GM12878 (cell line): ENCODE measurements around the gene FRRS1L. TPM values are rescaled to one million over a fixed set of nuclear protein-coding genes. Genes with fewer than 3 reads are reported as not detected.
"Not testable (repeated sequence)": the region's sequence is repeated elsewhere in the genome, so short reads cannot be mapped to it uniquely, and the experiment has no call there.

Experiments
- ATAC-seq: fragments of 200-7000 bp; cut with Tn5 transposase; 3 replicates; pipeline ENCODE4 v1.9.1; 2020; ENCODE audit warnings: mild to moderate bottlenecking, moderate library complexity
- BruUV-seq: library from RNA; stranded (reverse); fragments of 400-500 nt; replicated peaks from 2 replicates; lab custom pipeline; 2021; lab: Mats Ljungman, UMichigan
- CTCF ChIA-PET: fragments of 300-600 bp; sonication (Branson Sonifier 250); formaldehyde crosslinking; extraction: SDS; loops from one replicate; lab custom pipeline; 2021; ENCODE audit warnings: inconsistent platforms; lab: Yijun Ruan, JAX
- POLR2A ChIA-PET: fragments of 350-600 bp; formaldehyde crosslinking; extraction: SDS; loops from one replicate; lab custom pipeline; 2021; ENCODE audit warnings: inconsistent platforms; lab: Charles Lee
- RAD21 ChIA-PET: fragments of 300-600 bp; sonication (Branson Sonifier 250); formaldehyde crosslinking; loops from one replicate; lab custom pipeline; 2023; ENCODE audit warnings: antibody characterized with exemption; ENCODE audit not compliant: unreplicated experiment; lab: Charles Lee
- SMC1A ChIA-PET: fragments of 300-600 bp; sonication (Branson Sonifier 250); formaldehyde crosslinking; loops from one replicate; lab custom pipeline; 2023; ENCODE audit not compliant: unreplicated experiment, uncharacterized antibody; lab: Charles Lee
- DNase-seq: peaks from one replicate; pipeline ENCODE4 v3.0.0-alpha.2; 2011; ENCODE audit warnings: low read depth, low spot score
- FAIRE-seq: peaks from 3 replicates; lab custom pipeline; 2011; peaks lifted over from hg19 to GRCh38; lab: Jason Lieb, UNC
- H2AFZ ChIP-seq: 2 replicates; pipeline ENCODE4 v1.6.0; 2011; ENCODE audit warnings: low read depth, low read length, control low read depth; ENCODE audit not compliant: control insufficient read depth
- H3K27ac ChIP-seq: 2 replicates; pipeline ENCODE4 v1.5.1; 2011; ENCODE audit warnings: control low read depth; ENCODE audit not compliant: control insufficient read depth, insufficient read depth
- H3K27me3 ChIP-seq, 2 experiments: replicated peaks in 1 of 2; 2 replicates each; pipeline versions ENCODE4 v1.6.0 to v1.6.1; 2011; ENCODE audit warnings: low read length in 1 of 2; ENCODE audit not compliant: control insufficient read depth in 2 of 2, insufficient read depth in 2 of 2
- H3K36me3 ChIP-seq, 2 experiments: 2 replicates each; pipeline ENCODE4 v1.5.1; 2011; ENCODE audit warnings: low read length in 1 of 2; ENCODE audit not compliant: control insufficient read depth in 2 of 2, insufficient read depth in 2 of 2
- H3K4me1 ChIP-seq: 2 replicates; pipeline ENCODE4 v1.6.1; 2011; ENCODE audit warnings: mild to moderate bottlenecking, low read length, moderate library complexity, mixed read lengths; ENCODE audit not compliant: control insufficient read depth, insufficient read depth
- H3K4me2 ChIP-seq: 2 replicates; pipeline ENCODE4 v1.6.0; 2011; ENCODE audit warnings: control low read depth; ENCODE audit not compliant: control insufficient read depth, insufficient read depth
- H3K4me3 ChIP-seq: fragments of 200-600 bp; sonication (generic); 2 replicates; pipeline ENCODE4 v1.5.1; 2016
- H3K79me2 ChIP-seq: 2 replicates; pipeline ENCODE4 v1.6.0; 2011; ENCODE audit warnings: low read length; ENCODE audit not compliant: control insufficient read depth, insufficient read depth
- H3K9ac ChIP-seq: 2 replicates; pipeline ENCODE4 v1.8.0; 2011; ENCODE audit warnings: low read length, control low read depth, mixed read lengths; ENCODE audit not compliant: control insufficient read depth, insufficient read depth
- H3K9me3 ChIP-seq: replicated peaks from 3 replicates; pipeline ENCODE4 v1.5.1; 2011; ENCODE audit warnings: mild to moderate bottlenecking, low read length; ENCODE audit not compliant: control insufficient read depth, insufficient read depth
- H4K20me1 ChIP-seq: 2 replicates; pipeline ENCODE4 v1.6.0; 2011; ENCODE audit not compliant: control insufficient read depth, insufficient read depth
- CREM ChIP-seq: IDR thresholded peaks from 2 replicates; pipeline ENCODE4 v1.6.1; 2014; ENCODE audit warnings: antibody characterized with exemption, low read depth
- HDAC2 ChIP-seq: fragments of 200-600 bp; sonication (generic); IDR thresholded peaks from 2 replicates; pipeline ENCODE4 v1.6.1; 2017
- KDM1A ChIP-seq: fragments of 200-600 bp; sonication (generic); IDR thresholded peaks from 2 replicates; pipeline ENCODE4 v1.6.1; 2016; ENCODE audit warnings: borderline replicate concordance
- MEF2B ChIP-seq: fragments of 450-650 bp; IDR thresholded peaks from 2 replicates; pipeline ENCODE4 v1.6.1; 2018; ENCODE audit warnings: mild to moderate bottlenecking, moderate library complexity; ENCODE audit not compliant: partially characterized antibody, poor library complexity, severe bottlenecking
- STAT3 ChIP-seq: IDR thresholded peaks from 2 replicates; pipeline ENCODE4 v1.6.1; 2011; ENCODE audit warnings: low read depth, low read length, improper control_type of control experiment
- TARDBP ChIP-seq: IDR thresholded peaks from 2 replicates; pipeline ENCODE4 v1.6.1; 2016; ENCODE audit warnings: borderline replicate concordance
- TCF12 ChIP-seq: IDR thresholded peaks from 2 replicates; pipeline ENCODE4 v1.6.1; 2011; ENCODE audit warnings: low read depth, mild to moderate bottlenecking, low read length
- TCF7 ChIP-seq: IDR thresholded peaks from 2 replicates; pipeline ENCODE4 v1.6.1; 2014; ENCODE audit warnings: antibody characterized with exemption, borderline replicate concordance
- YBX1 ChIP-seq: fragments of 450-650 bp; IDR thresholded peaks from 2 replicates; pipeline ENCODE4 v1.6.1; 2016; ENCODE audit warnings: antibody characterized with exemption
- ZZZ3 ChIP-seq: IDR thresholded peaks from 2 replicates; pipeline ENCODE4 v1.6.1; 2011; ENCODE audit warnings: low read depth; ENCODE audit not compliant: control insufficient read depth, insufficient read length
- WGBS: methylation state at CpG from one replicate; pipeline ENCODE4 v1.1.6; 2016; ENCODE audit warnings: low lambda C conversion rate; ENCODE audit not compliant: insufficient replicate concordance, insufficient coverage; ENCODE audit errors: missing lambda C conversion rate; 5-methylcytosine and 5-hydroxymethylcytosine counted together
- in situ Hi-C: fragments of 300-500 bp; cut with MboI; formaldehyde crosslinking; loops from 9 replicates; pipeline ENCODE4 v1.14.3; 2018; ENCODE audit warnings: mixed read lengths
- intact Hi-C: fragments of 100-400 bp; cut with micrococcal nuclease; formaldehyde crosslinking; loops from one replicate; pipeline ENCODE4 v1.14.2; 2022; ENCODE audit not compliant: unreplicated experiment
- polyA plus RNA-seq, 11 experiments: library from polyadenylated mRNA; depleted of rRNA in 4 of 11; unstranded in 6 of 11; stranded (reverse) in 5 of 11; fragments of >200 nt; fragmentation: Nextera tagmentation in 4 of 11; fragmentation: Illumina TruSeq in 1 of 11; extraction: Ambion mirVana in 4 of 11; extraction: Trizol in 1 of 11; gene quantifications; 1 replicate in 1 of 11; 2 replicates in 10 of 11; pipeline versions ENCODE4 v1.2.1 to v1.2.3, GENCODE V29; 2011 to 2016; ENCODE audit warnings: inconsistent platforms in 2 of 11, missing spikeins in 2 of 11, low read depth in 1 of 11
- total RNA-seq, 4 experiments: library from RNA; depleted of rRNA in 3 of 4; stranded (reverse); fragments of >200 nt in 3 of 4; fragmentation: Illumina TruSeq in 1 of 4; extraction: Trizol in 1 of 4; gene quantifications; 2 replicates each; pipeline versions ENCODE4 v1.2.1 to v1.2.3, GENCODE V29; 2013 to 2021
- TF ChIP-seq, protein P1 (sequence below): fragments of 450-650 bp; IDR thresholded peaks from 2 replicates; pipeline ENCODE4 v1.6.1; 2017; ENCODE audit warnings: low read depth, mild to moderate bottlenecking, moderate library complexity
- TF ChIP-seq, protein P2 (sequence below): IDR thresholded peaks from 2 replicates; pipeline ENCODE4 v1.6.1; 2012; ENCODE audit warnings: low read depth, low read length, improper control_type of control experiment

Gene FRRS1L
- total and polyA plus RNA-seq, 10 of the 15 experiments (the other 5 are each of a cell fraction or from before 2014, with no cell fraction given) = not detected

DNA sequence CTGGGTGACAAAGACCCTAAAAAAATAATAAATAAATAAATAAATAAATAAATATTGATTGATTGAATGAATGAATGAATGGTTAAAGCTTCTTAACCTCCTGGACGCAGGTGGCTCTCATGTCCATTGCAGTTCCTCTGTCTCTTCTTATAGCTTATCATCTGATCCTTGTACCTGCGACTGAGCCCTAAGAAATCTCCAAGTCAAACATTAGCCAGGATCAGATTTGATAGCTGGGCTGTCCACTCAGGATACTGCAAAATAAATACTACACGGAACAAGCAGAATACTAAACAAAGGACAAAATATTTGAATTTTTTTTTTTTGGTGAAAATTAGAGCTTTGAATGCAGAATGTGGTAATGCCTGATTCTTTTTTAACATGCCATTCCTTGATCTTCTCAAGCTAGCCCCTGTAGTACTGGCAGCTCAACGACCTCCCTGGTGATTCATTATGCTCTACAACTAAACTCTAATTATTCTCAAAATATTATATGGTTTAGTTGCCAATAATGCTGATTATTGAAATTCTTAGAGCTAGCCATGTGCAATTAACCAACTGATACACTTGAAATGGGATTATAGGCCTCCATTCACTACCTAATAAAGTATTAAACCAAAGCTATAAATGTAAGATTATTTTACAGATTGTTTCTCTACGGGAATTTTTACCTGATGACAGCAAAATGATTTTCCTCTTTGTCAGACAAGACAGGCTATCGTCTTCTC lies 37.4 kb downstream of the FRRS1L start:
- in situ Hi-C loops = no loop called here
- intact Hi-C loops = no loop called here
- Histone ChIP-seq H3K4me2 (no peak overlapping the region), H3K27me3 (no peaks in the 10 kb centered on the region), H3K9ac (no peak overlapping the region), H3K4me1 (no peaks in the 10 kb centered on the region), H3K36me3 (no peaks in the 10 kb centered on the region), H3K4me3 (no peak overlapping the region), H3K79me2 (no peaks in the 10 kb centered on the region), H2AFZ (no peak overlapping the region), H3K27ac (no peak overlapping the region), H4K20me1 (no peaks in the 10 kb centered on the region), H3K9me3 (no peaks in the 10 kb centered on the region)
- no TSS peak for BruUV-seq
- POLR2A ChIA-PET = no interaction called here
- TF ChIP-seq YBX1 (no peak), TCF12 (no peak), MEF2B (no peak), HDAC2 (no peak), TARDBP (no peak), STAT3 (no peak), CREM (no peak), ZZZ3 (no peak), TCF7 (no peak), KDM1A (no peak)
- TF ChIP-seq, protein P1, sequence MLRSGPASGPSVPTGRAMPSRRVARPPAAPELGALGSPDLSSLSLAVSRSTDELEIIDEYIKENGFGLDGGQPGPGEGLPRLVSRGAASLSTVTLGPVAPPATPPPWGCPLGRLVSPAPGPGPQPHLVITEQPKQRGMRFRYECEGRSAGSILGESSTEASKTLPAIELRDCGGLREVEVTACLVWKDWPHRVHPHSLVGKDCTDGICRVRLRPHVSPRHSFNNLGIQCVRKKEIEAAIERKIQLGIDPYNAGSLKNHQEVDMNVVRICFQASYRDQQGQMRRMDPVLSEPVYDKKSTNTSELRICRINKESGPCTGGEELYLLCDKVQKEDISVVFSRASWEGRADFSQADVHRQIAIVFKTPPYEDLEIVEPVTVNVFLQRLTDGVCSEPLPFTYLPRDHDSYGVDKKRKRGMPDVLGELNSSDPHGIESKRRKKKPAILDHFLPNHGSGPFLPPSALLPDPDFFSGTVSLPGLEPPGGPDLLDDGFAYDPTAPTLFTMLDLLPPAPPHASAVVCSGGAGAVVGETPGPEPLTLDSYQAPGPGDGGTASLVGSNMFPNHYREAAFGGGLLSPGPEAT = no peak
- TF ChIP-seq, protein P2, sequence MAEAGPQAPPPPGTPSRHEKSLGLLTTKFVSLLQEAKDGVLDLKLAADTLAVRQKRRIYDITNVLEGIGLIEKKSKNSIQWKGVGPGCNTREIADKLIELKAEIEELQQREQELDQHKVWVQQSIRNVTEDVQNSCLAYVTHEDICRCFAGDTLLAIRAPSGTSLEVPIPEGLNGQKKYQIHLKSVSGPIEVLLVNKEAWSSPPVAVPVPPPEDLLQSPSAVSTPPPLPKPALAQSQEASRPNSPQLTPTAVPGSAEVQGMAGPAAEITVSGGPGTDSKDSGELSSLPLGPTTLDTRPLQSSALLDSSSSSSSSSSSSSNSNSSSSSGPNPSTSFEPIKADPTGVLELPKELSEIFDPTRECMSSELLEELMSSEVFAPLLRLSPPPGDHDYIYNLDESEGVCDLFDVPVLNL = no peak
- FAIRE-seq (no peak), ATAC-seq (no peak), DNase-seq (no peak)
- CTCF ChIA-PET = interaction anchor here (0.9 kb wide), 1 partner anchor 17 kb away, joined by 3 read pairs; no protein-coding TSS in a partner anchor
- SMC1A ChIA-PET = interaction anchor here (0.6 kb wide), 2 partner anchors 32 to 1128 kb away, joined by 3 read pairs; no protein-coding TSS in a partner anchor
- RAD21 ChIA-PET = interaction anchor here (0.6 to 1.0 kb wide), 3 partner anchors 12 to 1023 kb away, joined by 3 read pairs; no protein-coding TSS in a partner anchor
- 39% methylated on average over 6 of the region's 6 CpGs for WGBS

DNA sequence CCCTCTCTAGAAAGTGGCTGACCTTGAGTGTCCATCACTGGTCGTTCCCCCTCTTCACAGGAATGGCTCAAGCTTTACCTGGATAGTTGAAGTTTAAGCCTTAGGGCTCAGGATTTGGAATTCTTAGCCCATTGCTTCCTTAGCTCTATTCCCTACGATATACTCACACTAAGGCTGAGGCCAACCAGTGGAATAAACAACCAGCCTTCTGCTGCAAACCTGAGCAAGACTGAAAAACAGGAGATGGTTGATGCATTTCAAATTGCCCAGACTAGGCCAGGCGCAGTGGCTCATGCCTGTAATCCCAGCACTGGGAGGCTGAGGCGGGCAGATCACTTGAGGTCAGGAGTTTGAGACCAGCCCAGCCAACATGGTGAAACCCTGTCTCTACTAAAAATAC lies 40.4 kb downstream of the FRRS1L start:
- in situ Hi-C loops, H3K9me3 ChIP-seq, H3K36me3 ChIP-seq, POLR2A ChIA-PET, intact Hi-C loops, H3K4me1 ChIP-seq, H2AFZ ChIP-seq, FAIRE-seq, H3K4me3 ChIP-seq, H3K27me3 ChIP-seq, DNase-seq, H3K4me2 ChIP-seq, RAD21 ChIA-PET, H3K27ac ChIP-seq, H3K9ac ChIP-seq, BruUV-seq, CTCF ChIA-PET, H3K79me2 ChIP-seq, ATAC-seq, H4K20me1 ChIP-seq: not testable (repeated sequence)
- SMC1A ChIA-PET = interaction anchor here (1.5 kb wide), 1 partner anchor 8 kb away, joined by 3 read pairs; no protein-coding TSS in a partner anchor
- WGBS = 61% methylated on average over 4 of the region's 4 CpGs
